GM12878 (cell line): Measurements from ENCODE around the gene TNFSF15. TPM values are rescaled to one million over a fixed set of nuclear protein-coding genes. Genes with fewer than 3 reads are reported as not detected.

ENCODE experiments used
- ATF2 ChIP-seq: IDR thresholded peaks from 2 replicates; pipeline ENCODE4 v1.6.1; 2012; ENCODE audit warnings: low read length, inconsistent platforms
- CREB1 ChIP-seq: IDR thresholded peaks from 2 replicates; pipeline ENCODE4 v1.6.1; 2012; ENCODE audit warnings: low read depth, mild to moderate bottlenecking, inconsistent platforms
- RFX5 ChIP-seq: IDR thresholded peaks from 2 replicates; pipeline ENCODE4 v1.6.1; 2011; ENCODE audit warnings: low read depth, low read length, improper control_type of control experiment
- SKIL ChIP-seq: fragments of 450-650 bp; IDR thresholded peaks from 2 replicates; pipeline ENCODE4 v1.6.1; 2017; ENCODE audit warnings: mild to moderate bottlenecking, low read depth, inconsistent platforms; ENCODE audit not compliant: poor library complexity, severe bottlenecking
- polyA plus RNA-seq, 11 experiments: library from polyadenylated mRNA; depleted of rRNA in 4 of 11; unstranded in 6 of 11; stranded (reverse) in 5 of 11; fragments of >200 nt; fragmentation: Nextera tagmentation in 4 of 11; fragmentation: Illumina TruSeq in 1 of 11; extraction: Ambion mirVana in 4 of 11; extraction: Trizol in 1 of 11; gene quantifications; 1 replicate in 1 of 11; 2 replicates in 10 of 11; pipeline versions ENCODE4 v1.2.1 to v1.2.3, GENCODE V29; 2011 to 2016; ENCODE audit warnings: inconsistent platforms in 2 of 11, missing spikeins in 2 of 11, low read depth in 1 of 11
- total RNA-seq, 4 experiments: library from RNA; depleted of rRNA in 3 of 4; stranded (reverse); fragments of >200 nt in 3 of 4; fragmentation: Illumina TruSeq in 1 of 4; extraction: Trizol in 1 of 4; gene quantifications; 2 replicates each; pipeline versions ENCODE4 v1.2.1 to v1.2.3, GENCODE V29; 2013 to 2021
- TF ChIP-seq, protein P1 (sequence below): fragments of 150-350 bp; IDR thresholded peaks from 2 replicates; pipeline ENCODE4 v1.6.1; 2016; ENCODE audit warnings: low read depth, low read length
- TF ChIP-seq, protein P2 (sequence below): fragments of 450-650 bp; formaldehyde crosslinking; IDR thresholded peaks from 2 replicates; pipeline ENCODE4 v1.4.0; 2022; ENCODE audit warnings: mild to moderate bottlenecking, moderate library complexity

The TNFSF15 gene
- total and polyA plus RNA-seq, 10 of the 15 experiments (the other 5 are each of a cell fraction or from before 2014, with no cell fraction given): 0.03 TPM; not detected in 9

DNA sequence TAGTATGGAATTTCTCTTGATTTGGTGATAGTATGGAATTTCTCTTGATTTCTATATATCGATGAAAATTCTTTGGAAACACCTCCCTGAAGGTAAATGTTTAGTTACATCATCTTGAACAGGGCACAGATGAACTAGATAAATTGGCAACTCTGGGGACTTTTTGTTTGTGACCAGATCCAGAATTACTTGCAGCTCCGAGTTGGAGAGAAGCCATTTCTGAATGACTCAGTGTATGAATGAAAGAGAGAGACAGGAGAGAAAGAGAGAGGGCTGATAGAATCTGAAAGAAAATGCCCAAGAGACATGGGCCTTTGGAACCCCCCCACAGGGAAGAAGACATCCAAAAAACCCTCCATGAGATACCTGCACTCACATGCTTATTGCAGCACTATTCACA, 14.1 kb downstream of the TNFSF15 start (continued):
- no peak for TF ChIP-seq SKIL
- TF ChIP-seq ATF2: no peak
- no peak for TF ChIP-seq RFX5
- TF ChIP-seq, protein P1, sequence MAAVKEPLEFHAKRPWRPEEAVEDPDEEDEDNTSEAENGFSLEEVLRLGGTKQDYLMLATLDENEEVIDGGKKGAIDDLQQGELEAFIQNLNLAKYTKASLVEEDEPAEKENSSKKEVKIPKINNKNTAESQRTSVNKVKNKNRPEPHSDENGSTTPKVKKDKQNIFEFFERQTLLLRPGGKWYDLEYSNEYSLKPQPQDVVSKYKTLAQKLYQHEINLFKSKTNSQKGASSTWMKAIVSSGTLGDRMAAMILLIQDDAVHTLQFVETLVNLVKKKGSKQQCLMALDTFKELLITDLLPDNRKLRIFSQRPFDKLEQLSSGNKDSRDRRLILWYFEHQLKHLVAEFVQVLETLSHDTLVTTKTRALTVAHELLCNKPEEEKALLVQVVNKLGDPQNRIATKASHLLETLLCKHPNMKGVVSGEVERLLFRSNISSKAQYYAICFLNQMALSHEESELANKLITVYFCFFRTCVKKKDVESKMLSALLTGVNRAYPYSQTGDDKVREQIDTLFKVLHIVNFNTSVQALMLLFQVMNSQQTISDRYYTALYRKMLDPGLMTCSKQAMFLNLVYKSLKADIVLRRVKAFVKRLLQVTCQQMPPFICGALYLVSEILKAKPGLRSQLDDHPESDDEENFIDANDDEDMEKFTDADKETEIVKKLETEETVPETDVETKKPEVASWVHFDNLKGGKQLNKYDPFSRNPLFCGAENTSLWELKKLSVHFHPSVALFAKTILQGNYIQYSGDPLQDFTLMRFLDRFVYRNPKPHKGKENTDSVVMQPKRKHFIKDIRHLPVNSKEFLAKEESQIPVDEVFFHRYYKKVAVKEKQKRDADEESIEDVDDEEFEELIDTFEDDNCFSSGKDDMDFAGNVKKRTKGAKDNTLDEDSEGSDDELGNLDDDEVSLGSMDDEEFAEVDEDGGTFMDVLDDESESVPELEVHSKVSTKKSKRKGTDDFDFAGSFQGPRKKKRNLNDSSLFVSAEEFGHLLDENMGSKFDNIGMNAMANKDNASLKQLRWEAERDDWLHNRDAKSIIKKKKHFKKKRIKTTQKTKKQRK: no peak
- TF ChIP-seq, protein P2, sequence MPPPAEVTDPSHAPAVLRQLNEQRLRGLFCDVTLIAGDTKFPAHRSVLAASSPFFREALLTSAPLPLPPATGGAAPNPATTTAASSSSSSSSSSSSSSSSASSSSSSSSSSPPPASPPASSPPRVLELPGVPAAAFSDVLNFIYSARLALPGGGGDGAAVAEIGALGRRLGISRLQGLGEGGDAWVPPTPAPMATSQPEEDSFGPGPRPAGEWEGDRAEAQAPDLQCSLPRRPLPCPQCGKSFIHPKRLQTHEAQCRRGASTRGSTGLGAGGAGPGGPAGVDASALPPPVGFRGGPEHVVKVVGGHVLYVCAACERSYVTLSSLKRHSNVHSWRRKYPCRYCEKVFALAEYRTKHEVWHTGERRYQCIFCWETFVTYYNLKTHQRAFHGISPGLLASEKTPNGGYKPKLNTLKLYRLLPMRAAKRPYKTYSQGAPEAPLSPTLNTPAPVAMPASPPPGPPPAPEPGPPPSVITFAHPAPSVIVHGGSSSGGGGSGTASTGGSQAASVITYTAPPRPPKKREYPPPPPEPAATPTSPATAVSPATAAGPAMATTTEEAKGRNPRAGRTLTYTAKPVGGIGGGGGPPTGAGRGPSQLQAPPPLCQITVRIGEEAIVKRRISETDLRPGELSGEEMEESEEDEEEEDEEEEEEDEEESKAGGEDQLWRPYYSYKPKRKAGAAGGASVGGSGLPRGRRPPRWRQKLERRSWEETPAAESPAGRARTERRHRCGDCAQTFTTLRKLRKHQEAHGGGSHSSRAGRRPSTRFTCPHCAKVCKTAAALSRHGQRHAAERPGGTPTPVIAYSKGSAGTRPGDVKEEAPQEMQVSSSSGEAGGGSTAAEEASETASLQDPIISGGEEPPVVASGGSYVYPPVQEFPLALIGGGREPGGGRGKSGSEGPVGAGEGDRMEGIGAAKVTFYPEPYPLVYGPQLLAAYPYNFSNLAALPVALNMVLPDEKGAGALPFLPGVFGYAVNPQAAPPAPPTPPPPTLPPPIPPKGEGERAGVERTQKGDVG: no peak
- no peak for TF ChIP-seq CREB1
